GM10266 (cell line): ENCODE results near the gene PDGFA.

Source experiments
- DNase-seq: peaks from one replicate; pipeline ENCODE4 v3.0.0; 2012; ENCODE audit errors: extremely low spot score
- TF ChIP-seq, protein P1 (sequence below): IDR thresholded peaks from 2 replicates; pipeline ENCODE4 v1.5.1; 2012; ENCODE audit warnings: mild to moderate bottlenecking, low read depth; ENCODE audit not compliant: control insufficient read depth, insufficient read depth; ENCODE audit errors: missing control alignments

PDGFA gene

DNA sequence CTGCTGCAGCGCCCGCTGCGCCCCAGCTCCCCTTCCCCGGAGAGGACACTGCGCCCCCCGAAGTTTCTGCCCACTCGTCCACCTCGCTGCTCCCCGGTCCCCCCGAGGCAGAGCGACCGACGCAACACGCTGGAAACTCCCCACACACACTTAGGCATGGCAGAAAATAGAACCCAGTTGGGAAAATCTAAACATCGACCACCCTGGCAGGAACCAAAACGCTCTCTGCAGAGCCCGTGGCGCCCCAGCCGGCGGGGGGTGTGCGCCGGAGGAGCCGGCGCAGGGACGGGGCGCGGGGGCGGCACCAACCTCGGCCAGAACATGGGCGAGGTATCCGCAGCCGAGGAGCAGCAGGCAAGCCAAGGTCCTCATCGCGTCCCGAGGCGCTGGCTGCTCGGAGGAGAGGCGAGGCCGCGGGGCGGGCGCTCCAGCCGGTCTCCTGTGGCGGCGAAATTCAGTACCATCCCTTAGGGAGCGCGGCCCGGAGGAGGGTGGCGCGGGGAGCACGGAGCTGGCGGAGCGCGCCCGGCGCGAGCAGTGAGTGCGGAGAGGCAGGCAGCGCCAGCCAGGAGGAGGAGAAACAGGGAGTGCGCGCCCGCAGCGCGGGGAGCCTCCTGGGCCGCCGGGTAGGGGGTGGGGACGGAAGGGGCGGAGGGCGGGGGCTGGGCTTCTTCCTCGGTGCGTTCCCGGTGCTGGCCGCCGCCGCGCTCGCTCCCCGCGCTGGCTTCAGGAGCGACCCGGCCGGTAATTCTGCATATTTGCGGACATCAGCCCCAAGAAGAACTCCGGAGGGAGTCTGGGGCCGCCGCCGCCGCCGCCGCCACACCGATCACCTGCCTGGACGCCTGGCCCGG, 789 bp downstream of the PDGFA start:
- TF ChIP-seq, protein P1, sequence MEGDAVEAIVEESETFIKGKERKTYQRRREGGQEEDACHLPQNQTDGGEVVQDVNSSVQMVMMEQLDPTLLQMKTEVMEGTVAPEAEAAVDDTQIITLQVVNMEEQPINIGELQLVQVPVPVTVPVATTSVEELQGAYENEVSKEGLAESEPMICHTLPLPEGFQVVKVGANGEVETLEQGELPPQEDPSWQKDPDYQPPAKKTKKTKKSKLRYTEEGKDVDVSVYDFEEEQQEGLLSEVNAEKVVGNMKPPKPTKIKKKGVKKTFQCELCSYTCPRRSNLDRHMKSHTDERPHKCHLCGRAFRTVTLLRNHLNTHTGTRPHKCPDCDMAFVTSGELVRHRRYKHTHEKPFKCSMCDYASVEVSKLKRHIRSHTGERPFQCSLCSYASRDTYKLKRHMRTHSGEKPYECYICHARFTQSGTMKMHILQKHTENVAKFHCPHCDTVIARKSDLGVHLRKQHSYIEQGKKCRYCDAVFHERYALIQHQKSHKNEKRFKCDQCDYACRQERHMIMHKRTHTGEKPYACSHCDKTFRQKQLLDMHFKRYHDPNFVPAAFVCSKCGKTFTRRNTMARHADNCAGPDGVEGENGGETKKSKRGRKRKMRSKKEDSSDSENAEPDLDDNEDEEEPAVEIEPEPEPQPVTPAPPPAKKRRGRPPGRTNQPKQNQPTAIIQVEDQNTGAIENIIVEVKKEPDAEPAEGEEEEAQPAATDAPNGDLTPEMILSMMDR: no peak
- peak; percentile 83 for DNase-seq

DNA sequence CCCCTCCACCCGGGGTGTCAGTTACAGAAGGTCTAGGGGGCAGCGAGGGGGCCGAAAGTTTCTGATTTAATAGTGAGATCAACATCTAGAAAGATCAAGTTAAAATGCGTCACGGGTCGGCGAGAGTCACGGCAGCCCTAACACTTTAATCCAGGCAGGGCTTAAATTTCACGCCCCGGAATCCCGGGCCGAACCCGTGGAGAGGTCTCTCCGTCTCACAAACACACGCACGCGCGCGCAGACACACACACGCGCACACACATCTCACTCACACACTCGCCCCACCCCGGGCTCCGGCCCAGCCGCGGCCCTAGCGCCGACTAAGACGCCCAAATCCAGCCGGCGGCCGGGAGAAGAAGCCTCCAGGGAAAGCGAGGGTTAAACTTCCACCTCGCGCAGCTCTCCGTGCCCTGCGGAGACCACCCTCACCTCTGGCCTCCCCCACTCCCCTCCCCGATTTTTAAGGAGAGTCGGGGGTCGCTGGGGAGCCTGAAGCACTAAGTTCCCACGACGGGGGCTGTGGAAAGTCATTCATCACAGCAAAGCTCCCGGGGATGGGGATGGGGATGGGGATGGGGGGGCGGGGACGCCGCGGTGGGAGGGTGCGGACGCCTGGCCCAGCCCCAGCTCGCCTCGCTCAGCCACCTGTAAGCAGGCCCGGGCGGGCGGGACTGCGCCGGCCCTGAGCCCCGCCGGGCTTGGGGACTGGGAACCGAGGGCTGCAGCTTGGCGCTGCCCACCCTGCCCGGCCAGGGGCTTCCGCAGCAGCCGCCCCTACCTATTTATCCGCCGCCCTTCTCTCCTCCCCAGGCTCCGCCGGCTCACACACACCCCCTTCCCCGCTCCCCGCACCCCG, 1.6 kb downstream of the PDGFA start:
- TF ChIP-seq, protein P1: no peak
- no peak for DNase-seq

DNA sequence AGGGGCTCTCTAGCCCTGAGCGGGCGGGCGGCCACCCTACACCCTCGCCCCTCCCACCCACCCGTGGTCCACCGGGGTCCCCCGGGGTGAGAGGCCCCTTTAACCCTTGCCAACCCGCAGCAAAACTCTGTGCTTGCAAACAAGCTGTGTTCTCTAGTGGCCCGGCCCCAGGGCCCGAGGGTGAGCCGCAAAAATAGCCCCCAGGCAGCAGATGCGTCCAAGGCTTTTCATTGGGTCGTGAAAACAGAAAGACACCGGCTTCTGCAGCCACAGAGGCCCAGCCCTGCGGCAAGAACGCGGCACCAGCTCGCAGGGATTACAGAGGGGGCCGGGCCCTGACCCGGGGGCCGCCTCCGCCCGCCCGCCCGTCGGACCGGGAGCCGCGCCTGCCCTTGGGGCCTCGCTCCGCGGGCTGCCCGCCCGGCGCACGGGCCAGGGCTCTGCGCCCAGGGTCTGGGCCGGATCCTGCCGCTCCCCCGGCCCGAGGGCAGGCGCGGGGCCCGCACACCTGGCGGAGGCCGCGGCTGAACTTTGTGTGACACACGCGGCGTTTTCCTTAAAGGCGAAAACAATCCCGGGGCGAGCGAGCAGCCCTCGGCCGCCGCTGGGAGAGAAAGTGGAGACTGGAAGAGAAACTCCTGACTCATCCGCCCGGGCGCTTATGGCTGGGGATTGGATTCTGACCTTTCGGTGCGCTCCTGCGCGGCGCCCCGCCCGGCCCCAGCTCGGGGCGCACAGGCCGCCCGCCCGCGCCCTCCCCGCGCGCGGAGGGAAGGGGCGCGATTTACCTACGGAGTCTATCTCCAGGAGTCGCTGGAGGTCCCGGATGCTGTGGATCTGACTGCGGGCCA, 2.8 kb downstream of the PDGFA start:
- TF ChIP-seq, protein P1: no peak
- no peak for DNase-seq

DNA sequence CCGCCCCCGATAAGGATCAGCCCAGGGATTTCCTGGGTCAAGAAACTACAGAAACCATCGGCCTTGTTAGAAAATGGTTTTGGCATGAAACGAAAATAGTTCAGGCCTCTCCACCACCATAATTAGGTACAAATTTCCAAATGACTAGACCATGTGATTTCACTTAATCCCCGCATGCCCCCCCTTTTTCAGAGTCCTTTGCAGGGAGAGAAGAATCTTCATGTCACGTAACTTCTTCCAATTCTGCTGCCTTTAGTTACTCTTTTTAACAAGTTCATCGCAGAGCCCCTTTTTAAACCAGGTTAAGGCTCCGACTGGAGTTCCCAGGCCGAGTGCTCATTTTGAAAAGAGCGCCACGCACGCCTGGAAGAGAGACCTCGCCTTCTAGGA, 3.4 kb downstream of the PDGFA start:
- TF ChIP-seq, protein P1: no peak
- DNase-seq: no peak

DNA sequence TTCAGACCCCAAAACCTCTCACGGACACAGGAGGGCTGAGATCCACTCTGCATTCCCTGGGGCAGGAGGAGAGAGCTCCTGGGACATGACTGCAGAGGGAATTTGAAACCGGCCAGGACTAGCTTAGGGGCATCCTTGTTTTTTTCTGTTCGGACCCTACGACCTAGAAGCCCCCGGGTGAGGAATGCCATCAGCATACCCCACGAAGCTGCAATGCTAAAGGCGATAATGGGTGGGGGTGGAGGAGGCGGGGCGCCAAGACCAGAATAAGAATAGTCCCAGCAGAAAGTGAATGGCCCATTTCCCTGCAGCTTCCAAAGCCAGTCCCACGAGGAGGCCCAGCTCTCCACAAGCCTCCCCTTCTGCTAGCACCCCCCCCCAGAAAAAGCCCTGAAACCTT, 4.0 kb downstream of the PDGFA start:
- TF ChIP-seq, protein P1: no peak
- DNase-seq: no peak

DNA sequence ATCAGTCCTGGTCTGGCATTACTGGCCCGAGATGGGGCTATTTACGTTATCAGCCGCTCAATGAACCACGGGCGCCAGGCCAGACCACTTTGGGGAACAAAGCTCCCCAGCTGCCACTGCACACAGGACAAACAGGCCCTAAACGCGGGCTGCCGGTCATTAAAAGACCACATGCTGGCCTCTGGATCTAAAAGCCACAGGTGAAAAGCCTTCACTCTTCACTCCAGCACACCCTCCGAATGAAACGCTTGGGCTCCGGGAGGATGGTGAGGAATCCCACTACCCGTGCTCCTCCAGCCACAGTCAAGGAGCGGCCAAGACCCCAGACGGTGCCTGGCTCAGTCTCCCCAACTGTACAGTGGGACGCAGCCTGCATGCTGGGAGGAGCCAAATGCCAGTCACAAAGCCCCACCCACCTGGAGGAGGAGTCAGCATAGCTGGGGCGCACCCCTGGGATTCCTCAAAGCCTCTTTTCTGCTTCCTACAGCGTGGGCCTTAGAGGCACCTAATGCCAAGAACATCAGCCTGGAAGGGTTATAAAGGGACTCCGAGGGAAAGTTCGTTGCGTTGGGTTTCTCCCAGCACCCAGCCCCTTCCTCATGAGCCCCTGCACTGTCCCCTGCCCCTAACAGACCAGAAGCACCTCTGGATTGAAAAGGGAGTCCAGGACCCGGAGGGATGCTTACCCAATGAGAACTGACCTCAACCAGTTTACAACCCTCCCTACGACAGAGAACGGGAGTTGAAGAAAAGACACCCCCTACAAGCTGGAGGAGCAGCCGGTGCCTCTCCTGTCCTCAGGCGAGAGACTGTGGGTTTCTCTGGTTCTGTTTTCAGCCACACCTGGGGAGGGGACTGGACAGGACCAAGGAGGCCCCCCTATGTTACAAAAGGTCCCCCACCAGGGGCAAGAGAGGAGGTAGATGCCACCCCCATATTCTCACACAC, 4.7 kb downstream of the PDGFA start:
- DNase-seq: no peak

More for the DNA sequence above, 4.7 kb downstream of the PDGFA start:
- TF ChIP-seq, protein P1: no peak
